Measurements from ENCODE around the gene TMEM134. TPM values are rescaled to one million over a fixed set of nuclear protein-coding genes. Genes with fewer than 3 reads are reported as not detected.

TMEM134 gene
- total RNA-seq, 1 experiment from 2014 or later: 52.2 TPM

- Histone ChIP-seq H3K9me3 (no peaks in the 10 kb centered on the region), H3K27me3 (replicated peaks; ENCODE audit: control insufficient read depth, insufficient read depth, low read length) (no peaks in the 10 kb centered on the region), H3K4me1 (0 out of 2 replicates have a peak, but pooled peaks cover 5% of the 10 kb centered on the region), H3K4me3 (ENCODE audit: low read depth, low read length) (no peak overlapping the region), H3K36me3 (ENCODE audit: control insufficient read depth, insufficient read depth, low read length) (peaks cover 12% of the 10 kb centered on the region)
- no TSS peak for BruUV-seq (replicated peaks)
- H3K4me1 Mint-ChIP-seq (ENCODE audit: low read depth, unreplicated experiment): peaks cover 6% of the 10 kb centered on the region
- H3K36me3 Mint-ChIP-seq (ENCODE audit: insufficient read depth, unreplicated experiment): peaks cover 79% of the 10 kb centered on the region
- no peak overlapping the region for H3K4me3 Mint-ChIP-seq (ENCODE audit: unreplicated experiment)
- no peak overlapping the region for H3K27ac Mint-ChIP-seq (ENCODE audit: unreplicated experiment)
- peak in 1 of 2 experiments; percentile 54 for DNase-seq
- H3K27me3 Mint-ChIP-seq (ENCODE audit: insufficient read depth, unreplicated experiment): no peaks in the 10 kb centered on the region
- ChIA-PET CTCF (no interaction called here), POLR2A (interaction anchor here (1.2 kb wide), 1 partner anchor 72 kb away, joined by 6 read pairs; no protein-coding TSS in a partner anchor)
- intact Hi-C loops (cut with micrococcal nuclease; ENCODE audit: unreplicated experiment): no loop called here
- no peak for TF ChIP-seq CTCF (IDR thresholded peaks at IDR 0.05; ENCODE audit: insufficient read depth in 1 of 2, low read depth in 1 of 2, low read length in 1 of 2, severe bottlenecking in 1 of 2, unreplicated experiment in 1 of 2)
- no peaks in the 10 kb centered on the region for H3K9me3 Mint-ChIP-seq (ENCODE audit: unreplicated experiment)
Observed at GRCh38 chr11:67492801-67493547, 23.9 kb upstream of the TMEM134 start.

- no peak overlapping the region for H3K27ac Mint-ChIP-seq (ENCODE audit: unreplicated experiment)
- POLR2A ChIA-PET: interaction anchor here (1.2 kb wide), 1 partner anchor 72 kb away, joined by 6 read pairs; no protein-coding TSS in a partner anchor
- peaks cover 77% of the 10 kb centered on the region for H3K36me3 Mint-ChIP-seq (ENCODE audit: insufficient read depth, unreplicated experiment)
- no peak overlapping the region for H3K4me3 Mint-ChIP-seq (ENCODE audit: unreplicated experiment)
- BruUV-seq (replicated peaks): no TSS peak
- Histone ChIP-seq H3K4me1 (0 out of 2 replicates have a peak, but pooled peaks cover 5% of the 10 kb centered on the region), H3K27me3 (replicated peaks; ENCODE audit: control insufficient read depth, insufficient read depth, low read length) (no peaks in the 10 kb centered on the region), H3K4me3 (ENCODE audit: low read depth, low read length) (no peak overlapping the region), H3K9me3 (no peaks in the 10 kb centered on the region), H3K36me3 (ENCODE audit: control insufficient read depth, insufficient read depth, low read length) (peaks cover 13% of the 10 kb centered on the region)
- no peaks in the 10 kb centered on the region for H3K27me3 Mint-ChIP-seq (ENCODE audit: insufficient read depth, unreplicated experiment)
- DNase-seq: no peak
- CTCF ChIA-PET: no interaction called here
- intact Hi-C loops (cut with micrococcal nuclease; ENCODE audit: unreplicated experiment): no loop called here
- no peak for TF ChIP-seq CTCF (IDR thresholded peaks at IDR 0.05; ENCODE audit: insufficient read depth in 1 of 2, low read depth in 1 of 2, low read length in 1 of 2, severe bottlenecking in 1 of 2, unreplicated experiment in 1 of 2)
- H3K9me3 Mint-ChIP-seq (ENCODE audit: unreplicated experiment): no peaks in the 10 kb centered on the region
- peaks cover 6% of the 10 kb centered on the region for H3K4me1 Mint-ChIP-seq (ENCODE audit: low read depth, unreplicated experiment)
Observed at GRCh38 chr11:67492069-67492727, 23.1 kb upstream of the TMEM134 start.

- no peaks in the 10 kb centered on the region for H3K27me3 Mint-ChIP-seq (ENCODE audit: insufficient read depth, unreplicated experiment)
- Histone ChIP-seq H3K27me3 (replicated peaks; ENCODE audit: control insufficient read depth, insufficient read depth, low read length) (no peaks in the 10 kb centered on the region), H3K9me3 (no peaks in the 10 kb centered on the region), H3K4me3 (ENCODE audit: low read depth, low read length) (no peak overlapping the region), H3K36me3 (ENCODE audit: control insufficient read depth, insufficient read depth, low read length) (peaks cover 12% of the 10 kb centered on the region), H3K4me1 (0 out of 2 replicates have a peak, but pooled peaks cover 5% of the 10 kb centered on the region)
- H3K4me3 Mint-ChIP-seq (ENCODE audit: unreplicated experiment): no peak overlapping the region
- intact Hi-C loops (cut with micrococcal nuclease; ENCODE audit: unreplicated experiment): no loop called here
- H3K27ac Mint-ChIP-seq (ENCODE audit: unreplicated experiment): no peak overlapping the region
- ChIA-PET POLR2A (no interaction called here), CTCF (interaction anchor here (0.5 to 1.1 kb wide), 4 partner anchors 90 to 851 kb away, joined by 3 to 9 read pairs (median 5); partner anchors contain the start of genes PPP1CA and RAD9A)
- no TSS peak for BruUV-seq (replicated peaks)
- H3K36me3 Mint-ChIP-seq (ENCODE audit: insufficient read depth, unreplicated experiment): peaks cover 70% of the 10 kb centered on the region
- H3K9me3 Mint-ChIP-seq (ENCODE audit: unreplicated experiment): no peaks in the 10 kb centered on the region
- peaks cover 6% of the 10 kb centered on the region for H3K4me1 Mint-ChIP-seq (ENCODE audit: low read depth, unreplicated experiment)
- TF ChIP-seq CTCF (IDR thresholded peaks at IDR 0.05; ENCODE audit: insufficient read depth in 1 of 2, low read depth in 1 of 2, low read length in 1 of 2, severe bottlenecking in 1 of 2, unreplicated experiment in 1 of 2): no peak
- DNase-seq: no peak
Observed at GRCh38 chr11:67491276-67492068, 22.4 kb upstream of the TMEM134 start.

Data from Caco-2 (cell line).